DLD1 (cell line): ENCODE data around the gene MARCKS.

Experiments used
- in situ Hi-C: cut with HindIII; loops from 2 replicates; pipeline ENCODE4 v1.10.0; 2017; ENCODE audit warnings: low sequenced_read_pairs

The MARCKS gene, protein sequence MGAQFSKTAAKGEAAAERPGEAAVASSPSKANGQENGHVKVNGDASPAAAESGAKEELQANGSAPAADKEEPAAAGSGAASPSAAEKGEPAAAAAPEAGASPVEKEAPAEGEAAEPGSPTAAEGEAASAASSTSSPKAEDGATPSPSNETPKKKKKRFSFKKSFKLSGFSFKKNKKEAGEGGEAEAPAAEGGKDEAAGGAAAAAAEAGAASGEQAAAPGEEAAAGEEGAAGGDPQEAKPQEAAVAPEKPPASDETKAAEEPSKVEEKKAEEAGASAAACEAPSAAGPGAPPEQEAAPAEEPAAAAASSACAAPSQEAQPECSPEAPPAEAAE

GRCh38 chr6:113856625-113857555 lies at the start of gene MARCKS:
TSS of gene MARCKS (plus strand) at chr6:113857345. CDS start at chr6:113857746, 401 bp downstream.
- in situ Hi-C loops = no loop called here

- in situ Hi-C loops = no loop called here
These were observed 47.3 kb upstream of the MARCKS start for GRCh38 chr6:113809826-113810225.

- in situ Hi-C loops = no loop called here
These were observed 44.0 kb upstream of the MARCKS start for GRCh38 chr6:113813142-113813541.

GRCh38 chr6:113818578-113818977 lies 38.6 kb upstream of the MARCKS start:
- in situ Hi-C loops = no loop called here

GRCh38 chr6:113819169-113819830 lies 37.8 kb upstream of the MARCKS start:
- in situ Hi-C loops = no loop called here

DNA sequence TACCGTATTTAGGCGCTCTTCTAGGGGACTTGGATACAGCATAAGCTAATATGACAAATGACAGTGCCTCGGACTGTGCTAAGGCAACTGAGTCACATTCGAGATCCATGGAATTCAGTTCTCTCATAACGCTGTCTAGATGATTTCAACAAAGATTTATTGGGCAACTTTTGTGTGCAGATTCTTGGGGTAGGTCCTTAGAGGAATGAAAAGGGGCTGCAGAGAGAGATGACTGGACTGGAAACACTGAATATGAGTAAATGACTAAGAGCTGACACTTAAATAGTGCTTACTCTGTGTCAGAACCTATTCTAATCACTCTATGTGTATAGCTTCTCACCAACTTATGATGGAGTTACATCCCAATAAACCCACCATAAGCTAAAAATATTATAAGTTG lies 36.4 kb upstream of the MARCKS start:
- in situ Hi-C loops = no loop called here

DNA sequence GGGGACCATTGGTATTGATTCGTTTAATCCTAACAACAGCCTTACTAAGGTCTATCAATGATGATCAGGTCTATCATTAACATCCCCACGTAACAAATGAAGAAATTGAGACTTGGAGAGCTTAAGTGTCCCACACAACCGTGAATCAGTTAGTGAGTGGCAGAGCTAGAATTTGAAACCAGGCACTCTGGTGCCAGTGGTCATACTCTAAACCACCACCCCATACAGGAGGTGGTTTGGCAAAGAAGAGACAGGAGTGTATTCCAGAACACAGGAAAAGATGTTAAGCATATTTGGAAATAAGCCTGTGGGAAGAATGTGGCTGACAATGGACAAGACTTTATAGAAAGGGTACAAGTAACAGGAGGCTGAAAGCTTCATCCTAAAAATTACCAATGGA lies 35.7 kb upstream of the MARCKS start:
- in situ Hi-C loops = no loop called here

GRCh38 chr6:113823916-113824315 lies 33.2 kb upstream of the MARCKS start:
- in situ Hi-C loops = no loop called here

- in situ Hi-C loops = no loop called here
These were observed 32.7 kb upstream of the MARCKS start for GRCh38 chr6:113824411-113824810.

DNA sequence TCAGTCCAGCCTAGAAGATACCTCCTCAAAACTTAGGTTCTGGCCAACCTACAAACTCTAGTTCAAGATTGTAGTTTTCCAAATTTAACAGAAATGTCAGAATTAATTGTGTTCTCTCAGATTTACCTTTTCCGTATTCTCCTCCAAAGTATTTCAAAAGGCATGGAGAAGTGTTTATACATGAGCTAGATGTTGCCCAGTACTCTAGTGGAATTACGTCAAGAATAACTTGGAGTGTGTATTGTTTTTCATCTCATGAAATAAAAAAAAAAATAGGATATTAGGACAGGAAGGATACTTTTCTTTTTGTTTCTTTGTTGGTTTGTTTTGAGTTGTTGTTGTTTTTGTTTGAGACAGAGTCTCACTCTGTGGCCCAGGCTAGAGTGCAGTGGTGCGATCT lies 32.3 kb upstream of the MARCKS start:
- in situ Hi-C loops = no loop called here

DNA sequence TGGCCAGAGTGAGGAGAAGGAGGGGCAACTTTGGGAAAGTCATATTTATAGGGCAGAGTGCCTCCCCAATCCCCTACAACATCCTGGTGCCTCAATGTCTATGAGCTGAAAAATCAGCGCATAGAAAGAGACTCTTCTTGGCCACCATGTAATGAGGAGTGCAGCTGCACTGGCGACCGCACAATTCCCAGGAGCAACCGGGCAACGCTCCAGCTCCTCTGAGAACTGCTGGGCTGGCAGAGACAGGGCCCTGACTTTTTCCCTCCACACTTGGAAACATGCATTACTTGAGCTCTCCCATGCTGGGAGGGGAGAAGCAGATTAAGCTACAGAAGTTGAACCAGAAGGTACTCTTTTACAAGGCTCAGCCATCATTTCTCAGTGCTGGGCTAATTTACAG lies 31.4 kb upstream of the MARCKS start:
- in situ Hi-C loops = no loop called here

- in situ Hi-C loops = no loop called here
These were observed 28.0 kb upstream of the MARCKS start for GRCh38 chr6:113828984-113829695.

DNA sequence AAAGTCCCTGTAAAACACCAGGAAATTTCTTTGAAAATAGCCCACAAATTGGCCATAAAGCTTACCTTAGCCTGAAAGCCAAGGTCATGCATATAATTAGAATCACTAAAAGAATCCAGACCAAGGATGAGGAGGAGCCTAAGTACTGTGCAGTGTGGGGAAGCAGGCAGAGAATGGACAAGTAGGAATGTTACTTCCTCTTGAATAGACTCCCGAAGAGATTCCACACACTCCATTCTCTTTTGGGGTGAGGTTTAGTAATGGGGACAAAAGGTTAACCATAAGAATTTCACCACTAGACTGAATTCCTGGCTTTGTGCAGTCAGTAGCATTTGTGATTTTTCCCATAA lies 27.5 kb upstream of the MARCKS start:
- in situ Hi-C loops = no loop called here

GRCh38 chr6:113830140-113830539 lies 27.0 kb upstream of the MARCKS start:
- in situ Hi-C loops = no loop called here

DNA sequence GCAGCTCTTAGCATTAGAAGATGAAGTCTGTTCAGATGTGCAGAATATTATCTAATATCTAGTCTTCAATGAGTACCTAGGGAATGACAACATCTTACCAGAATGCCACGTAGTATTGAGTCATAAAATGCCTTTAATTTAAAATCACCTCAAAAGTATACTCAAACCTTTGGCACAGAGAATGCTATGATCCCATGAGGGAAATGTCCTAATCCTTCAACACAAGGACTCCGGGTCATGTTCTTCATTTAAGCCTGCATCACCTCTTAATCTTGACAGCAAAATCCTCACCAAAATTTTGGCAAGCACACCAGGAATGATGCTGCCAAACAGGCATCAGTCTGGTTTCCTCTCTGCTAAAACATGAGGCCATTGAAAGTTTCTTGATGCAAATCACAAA lies 23.6 kb upstream of the MARCKS start:
- in situ Hi-C loops = no loop called here

DNA sequence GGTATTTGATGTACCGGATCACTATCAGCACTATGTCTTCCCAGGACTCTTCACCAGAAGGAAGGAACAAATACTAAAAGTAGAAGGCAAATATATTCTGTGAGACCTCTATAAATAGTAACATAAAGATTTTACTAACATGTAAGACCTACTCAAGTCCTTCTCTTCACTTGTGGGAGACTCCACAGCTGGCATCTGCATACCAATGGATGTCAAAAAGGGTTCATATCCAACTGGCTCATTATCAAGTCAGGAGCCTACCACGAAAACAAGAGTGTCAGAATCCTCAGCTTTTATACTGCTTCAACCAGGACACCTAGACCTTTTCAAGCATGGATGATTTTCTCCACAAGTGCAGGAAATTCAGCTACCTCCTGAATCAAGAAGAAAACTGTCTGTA lies 20.0 kb upstream of the MARCKS start:
- in situ Hi-C loops = no loop called here

DNA sequence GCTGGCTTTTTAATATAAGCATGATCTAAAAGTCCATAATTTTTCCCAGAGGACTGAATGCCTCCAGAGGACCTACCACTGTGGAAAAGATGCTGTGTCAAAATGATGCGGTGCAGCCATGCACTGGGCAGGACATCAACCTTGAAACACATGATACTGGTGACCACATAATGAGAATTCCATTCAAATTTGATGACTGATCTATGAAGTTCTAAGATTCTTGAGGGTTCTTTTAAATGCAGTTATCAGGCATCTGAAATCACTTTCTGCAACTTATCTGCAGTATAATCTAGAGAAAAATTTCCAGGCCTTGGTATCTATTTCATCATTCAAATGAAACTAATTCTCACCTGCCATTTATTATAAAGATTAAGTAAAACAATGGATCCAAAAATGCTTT lies 15.0 kb upstream of the MARCKS start:
- in situ Hi-C loops = no loop called here

- in situ Hi-C loops = no loop called here
These were observed 13.6 kb upstream of the MARCKS start for GRCh38 chr6:113843500-113844073.

DNA sequence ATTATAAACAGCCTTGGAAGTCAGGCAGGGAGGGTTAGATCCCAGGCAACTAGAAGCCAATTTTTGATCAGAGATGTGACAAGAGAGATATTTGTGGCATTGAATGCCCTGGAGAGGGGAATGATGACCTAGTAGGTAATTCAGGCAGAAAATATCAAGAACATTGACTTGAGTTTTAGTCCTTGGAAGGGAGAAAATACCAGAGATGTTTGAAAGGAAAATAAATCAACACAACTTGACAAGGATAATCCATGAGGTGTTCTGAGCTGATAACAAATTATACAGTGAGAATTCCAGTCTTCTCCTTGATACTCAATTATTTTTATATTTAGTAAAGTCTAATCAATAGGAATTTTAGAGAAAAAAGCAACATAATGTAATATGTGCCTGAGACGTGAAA lies 10.6 kb upstream of the MARCKS start:
- in situ Hi-C loops = no loop called here

GRCh38 chr6:113847447-113847846 lies 9.7 kb upstream of the MARCKS start:
- in situ Hi-C loops = no loop called here

DNA sequence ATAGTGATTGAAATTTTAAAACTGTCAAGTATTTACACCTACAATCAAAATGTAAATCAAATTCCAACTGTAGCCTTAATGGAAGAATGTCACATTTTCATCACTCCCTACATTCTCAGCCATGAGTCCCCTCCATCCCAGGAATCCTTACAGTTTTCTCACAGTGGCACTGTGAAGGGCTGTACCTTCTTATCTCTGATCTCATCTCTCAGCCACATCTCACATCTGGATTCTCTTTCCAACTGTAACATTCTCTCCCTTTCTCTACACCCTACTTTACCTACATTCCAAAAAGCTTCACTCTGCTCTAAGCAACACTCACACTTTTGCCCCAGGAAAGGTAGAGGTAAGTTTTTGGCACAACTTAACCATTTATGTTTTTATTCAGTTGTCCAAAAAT lies 8.9 kb upstream of the MARCKS start:
- in situ Hi-C loops = no loop called here
